ENCODE results near the gene COG4.

The COG4 gene

GRCh38 chr16:70472786-70473433 lies 50.4 kb downstream of the COG4 start:
- TF ChIP-seq ZFX (IDR thresholded peaks at IDR 0.05) (no peak), CTCF (conservative IDR thresholded peaks at IDR 0.05) (no peak)
- no peak overlapping the region for H3K27ac ChIP-seq

- no peak for TF ChIP-seq ZFX (IDR thresholded peaks at IDR 0.05)
- TF ChIP-seq CTCF (conservative IDR thresholded peaks at IDR 0.05), result no peak; the same call in 1 of the 2 replicates
- no peak overlapping the region for H3K27ac ChIP-seq
Measured at GRCh38 chr16:70470927-70471341, 52.4 kb downstream of the COG4 start.

- no peak overlapping the region for H3K27ac ChIP-seq
Measured at GRCh38 chr16:70470141-70470926, 53.0 kb downstream of the COG4 start.

GRCh38 chr16:70468776-70469525 lies 54.4 kb downstream of the COG4 start:
- no peak overlapping the region for H3K27ac ChIP-seq
- no peak for TF ChIP-seq ZFX (IDR thresholded peaks at IDR 0.05)
- TF ChIP-seq CTCF (conservative IDR thresholded peaks at IDR 0.05), result no peak

More at GRCh38 chr16:70470141-70470926, 53.0 kb downstream of the COG4 start:
- TF ChIP-seq CTCF (conservative IDR thresholded peaks at IDR 0.05) (no peak), ZFX (IDR thresholded peaks at IDR 0.05) (no peak)

- H3K27ac ChIP-seq, result no peak overlapping the region
- TF ChIP-seq CTCF (conservative IDR thresholded peaks at IDR 0.05), result no peak
- TF ChIP-seq ZFX (IDR thresholded peaks at IDR 0.05), result no peak
Measured at GRCh38 chr16:70467608-70468007, 55.7 kb downstream of the COG4 start.

- H3K27ac ChIP-seq, result no peak overlapping the region
- no peak for TF ChIP-seq ZFX (IDR thresholded peaks at IDR 0.05)
- TF ChIP-seq CTCF (conservative IDR thresholded peaks at IDR 0.05), result no peak
Measured at GRCh38 chr16:70467113-70467512, 56.2 kb downstream of the COG4 start.

- TF ChIP-seq CTCF (conservative IDR thresholded peaks at IDR 0.05) (no peak), ZFX (IDR thresholded peaks at IDR 0.05) (no peak)
- no peak overlapping the region for H3K27ac ChIP-seq
Measured at GRCh38 chr16:70466805-70467076, 56.6 kb downstream of the COG4 start.

Measured in C4-2B (cell line).